Aorta (tissue), 5 donors: ENCODE data around the gene FCGBP. TPM values are rescaled to one million over a fixed set of nuclear protein-coding genes. Genes with fewer than 3 reads are reported as not detected.

Source experiments
- ATAC-seq: fragments of 200-7000 bp; cut with Tn5 transposase; one replicate; pipeline ENCODE4 v1.9.1; 2022; ENCODE audit warnings: moderate library complexity; ENCODE audit not compliant: low FRiP score
- DNase-seq, 2 donors: peaks; one replicate each; pipeline ENCODE4 v3.0.0-alpha.2; 2020
- H3K27ac ChIP-seq, 2 donors: one replicate each; pipeline ENCODE4 v1.5.1; 2013; ENCODE audit warnings: low read length in 2 of 2, mild to moderate bottlenecking in 2 of 2, moderate library complexity in 2 of 2, control low read depth in 1 of 2, inconsistent platforms in 1 of 2, low read depth in 1 of 2
- H3K27me3 ChIP-seq, 2 donors: one replicate each; pipeline ENCODE4 v1.6.1; 2013; ENCODE audit warnings: control low read depth in 1 of 2, low read length in 1 of 2, mild to moderate bottlenecking in 1 of 2, moderate library complexity in 1 of 2; ENCODE audit not compliant: insufficient read depth in 2 of 2, control insufficient read depth in 1 of 2
- H3K36me3 ChIP-seq, 2 donors: one replicate each; pipeline ENCODE4 v1.6.1; 2013; ENCODE audit warnings: control low read depth in 1 of 2, low read length in 1 of 2, mild to moderate bottlenecking in 1 of 2; ENCODE audit not compliant: insufficient read depth in 2 of 2, control insufficient read depth in 1 of 2
- H3K4me1 ChIP-seq, 2 donors: one replicate each; pipeline ENCODE4 v1.6.1; 2013; ENCODE audit warnings: low read length in 2 of 2, control low read depth in 1 of 2, mild to moderate bottlenecking in 1 of 2, moderate library complexity in 1 of 2; ENCODE audit not compliant: insufficient read depth in 2 of 2, control insufficient read depth in 1 of 2
- H3K4me3 ChIP-seq, 2 donors: one replicate each; pipeline ENCODE4 v1.5.1; 2013; ENCODE audit warnings: low read length in 2 of 2, control low read depth in 1 of 2, mild to moderate bottlenecking in 1 of 2
- H3K9me3 ChIP-seq: one replicate; pipeline ENCODE4 v1.6.1; 2013; ENCODE audit warnings: mild to moderate bottlenecking, low read length; ENCODE audit not compliant: control insufficient read depth
- WGBS, 2 donors: extraction: QIAGEN DNeasy Blood & Tissue Kit; methylation state at CpG; one replicate each; pipeline ENCODE4 v1.1.7; 2013; 5-methylcytosine and 5-hydroxymethylcytosine counted together
- intact Hi-C, 2 donors: fragments of 100-400 bp; cut with DNase I; formaldehyde crosslinking; loops; one replicate each; pipeline versions ENCODE4 v1.14.2 to v1.15.0; 2022
- polyA plus RNA-seq, 2 donors: library from polyadenylated mRNA; stranded (reverse); fragments of 200-250 nt; gene quantifications; one replicate each; pipeline ENCODE4 v1.2.3, GENCODE V29; 2013
- total RNA-seq, 2 donors: library from RNA; stranded (reverse); fragmentation: NEBNext Ultra II Directional; extraction: Animal tissue kit (Norgen Biotek cat#: 25700); gene quantifications; one replicate each; pipeline ENCODE4 v1.2.1, GENCODE V29; 2021
- donor health status: healthy with polysubstance abuse.
- donor health status: Bipolar disorder and iron deficiency.
- donor health status: DM: no; HTN: no; CAD: no.
- donor health status: DM: no; HTN: no; CAD: no.
- donor health status: DM: yes; HTN: yes; CAD: no.

The FCGBP gene
- total and polyA plus RNA-seq, 4 donors, result 1.4 to 790 (median 43.8) TPM

DNA sequence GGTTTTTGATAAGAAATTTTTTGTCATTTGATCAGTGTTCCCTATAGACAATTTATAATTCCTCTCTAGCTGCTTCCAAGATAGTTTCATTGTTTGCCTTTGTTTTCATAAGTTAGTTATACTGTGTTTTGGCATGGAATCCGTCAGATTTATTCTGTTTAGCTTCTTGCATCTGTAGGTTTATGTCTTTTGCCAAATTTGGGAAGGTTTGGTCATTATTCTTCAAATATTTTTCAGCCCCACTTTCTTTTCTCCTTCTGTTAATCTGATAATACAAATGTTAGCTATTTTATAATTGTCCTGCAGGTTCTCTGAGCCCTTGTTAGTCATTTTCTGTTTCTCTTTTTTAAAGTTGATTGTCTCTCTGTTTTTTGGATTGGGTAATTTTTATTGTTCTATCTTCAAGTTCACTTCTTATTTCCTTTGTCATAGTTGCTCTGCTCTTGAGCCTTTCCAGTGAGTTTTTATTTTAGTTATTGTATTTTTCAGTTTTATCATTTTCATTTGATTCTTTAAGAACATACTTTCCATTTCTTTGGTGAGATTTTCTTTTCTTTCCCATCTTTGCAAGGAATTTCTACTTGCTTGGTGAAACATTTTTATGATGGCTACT, 5.9 kb upstream of the FCGBP start:
- no peaks in the 10 kb centered on the region for H3K9me3 ChIP-seq
- DNase-seq (no peak), ATAC-seq (no peak)
- 29 to 50% methylated on average over 1 of the region's 1 CpG for WGBS, 2 donors
- intact Hi-C loops, result no loop called here
- no peak overlapping the region for H3K4me3 ChIP-seq
- H3K4me1 ChIP-seq, result no peaks in the 10 kb centered on the region
- H3K27ac ChIP-seq, result no peak overlapping the region
- no peaks in the 10 kb centered on the region for H3K27me3 ChIP-seq
- H3K36me3 ChIP-seq, result no peaks in the 10 kb centered on the region

- no peak for ATAC-seq
- no peaks in the 10 kb centered on the region for H3K9me3 ChIP-seq
- no peaks in the 10 kb centered on the region for H3K27me3 ChIP-seq
- H3K36me3 ChIP-seq, result no peaks in the 10 kb centered on the region
- H3K27ac ChIP-seq, result no peak overlapping the region
- 78% methylated on average over 6 of the region's 6 CpGs for WGBS, 2 donors
- no peaks in the 10 kb centered on the region for H3K4me1 ChIP-seq
- H3K4me3 ChIP-seq, result no peak overlapping the region
- no peak for DNase-seq
- intact Hi-C loops, result no loop called here
Measured at GRCh38 chr19:39939556-39939955, 5.1 kb upstream of the FCGBP start.

DNA sequence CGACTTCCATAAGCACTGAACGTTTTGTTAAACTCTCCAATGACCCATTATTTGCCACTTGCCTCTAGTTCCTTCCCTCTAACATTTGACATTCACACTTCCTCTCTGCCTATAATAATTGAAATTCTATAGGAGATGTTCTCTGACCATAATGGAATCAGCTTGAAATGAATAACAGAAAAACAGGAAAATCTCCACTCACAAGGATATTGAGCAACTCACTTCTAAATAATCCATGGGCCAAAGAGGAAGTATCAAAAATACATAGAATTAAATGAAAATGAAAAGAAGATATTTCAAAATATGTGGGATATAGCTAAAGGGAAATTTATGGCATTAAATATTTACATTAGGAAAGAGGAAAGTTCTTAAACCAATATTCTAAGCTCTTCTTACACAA, 3.4 kb upstream of the FCGBP start:
- Histone ChIP-seq H3K4me1 (no peaks in the 10 kb centered on the region), H3K9me3 (no peaks in the 10 kb centered on the region), H3K27ac (no peak overlapping the region), H3K4me3 (no peak overlapping the region), H3K27me3 (no peaks in the 10 kb centered on the region), H3K36me3 (no peaks in the 10 kb centered on the region)
- 14 to 21% methylated on average over 2 of the region's 2 CpGs for WGBS, 2 donors
- intact Hi-C loops, result no loop called here
- DNase-seq (no peak), ATAC-seq (no peak)

DNA sequence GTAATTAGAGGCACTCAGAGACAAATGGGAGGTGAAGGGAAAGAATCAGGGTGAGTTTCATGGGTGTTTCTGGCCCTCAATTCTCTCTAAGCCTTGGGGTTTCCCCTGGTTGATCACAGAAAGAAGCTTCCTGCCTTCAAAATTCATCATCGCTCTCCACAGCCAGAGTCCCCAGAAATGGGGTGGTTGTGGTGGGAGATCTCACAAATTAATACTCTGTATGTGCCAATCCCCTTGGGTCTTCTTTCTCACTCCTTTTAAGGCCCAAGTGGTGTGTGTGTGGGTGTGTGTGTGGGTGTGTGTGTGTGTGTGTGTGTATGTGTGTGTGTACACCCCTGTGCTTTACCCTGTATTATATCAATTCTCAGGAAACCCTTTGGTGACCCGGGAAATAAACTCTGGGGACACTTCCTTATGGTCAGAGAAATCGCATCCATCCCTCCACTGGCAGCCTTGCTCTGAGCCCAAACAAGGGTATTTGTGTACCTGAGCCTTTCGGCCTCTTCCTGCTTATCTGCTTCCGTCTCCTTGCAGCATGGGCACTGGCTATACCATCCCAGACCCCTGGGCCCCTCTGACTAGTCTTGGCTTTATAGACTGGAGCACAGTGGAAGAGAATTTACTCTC, 2.8 kb upstream of the FCGBP start:
- Histone ChIP-seq H3K4me1 (no peaks in the 10 kb centered on the region), H3K36me3 (no peaks in the 10 kb centered on the region), H3K27me3 (no peaks in the 10 kb centered on the region), H3K4me3 (no peak overlapping the region), H3K9me3 (no peaks in the 10 kb centered on the region), H3K27ac (no peak overlapping the region)
- ATAC-seq, result no peak
- DNase-seq, result no peak
- WGBS, 2 donors, result 69 to 82% methylated on average over 5 of the region's 5 CpGs
- intact Hi-C loops, result no loop called here

DNA sequence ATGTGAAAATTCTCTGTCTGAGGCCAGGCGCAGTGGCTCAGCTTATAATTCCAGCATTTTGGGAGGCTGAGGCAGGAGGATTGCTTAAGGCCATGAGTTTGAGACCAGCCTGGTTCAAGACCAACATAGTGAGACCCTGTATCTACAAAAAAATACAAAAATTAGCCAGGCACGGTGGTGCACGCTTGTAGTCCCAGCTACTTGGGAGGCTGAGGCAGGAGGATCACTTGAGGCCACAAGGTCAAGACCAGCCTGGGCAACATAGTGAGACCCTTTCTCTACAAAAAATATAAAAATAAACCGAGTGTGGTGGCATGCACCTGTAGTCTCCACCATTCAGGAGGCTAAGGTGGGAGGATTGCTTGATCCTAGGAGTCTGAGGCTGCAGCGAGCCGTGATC, 2.2 kb upstream of the FCGBP start:
- DNase-seq (no peak), ATAC-seq (no peak)
- no peaks in the 10 kb centered on the region for H3K36me3 ChIP-seq
- no peak overlapping the region for H3K27ac ChIP-seq
- H3K9me3 ChIP-seq, result no peaks in the 10 kb centered on the region
- H3K27me3 ChIP-seq, result no peaks in the 10 kb centered on the region
- intact Hi-C loops, result no loop called here
- H3K4me3 ChIP-seq, result no peak overlapping the region
- 84 to 86% methylated on average over 6 of the region's 6 CpGs for WGBS, 2 donors
- H3K4me1 ChIP-seq, result no peaks in the 10 kb centered on the region

DNA sequence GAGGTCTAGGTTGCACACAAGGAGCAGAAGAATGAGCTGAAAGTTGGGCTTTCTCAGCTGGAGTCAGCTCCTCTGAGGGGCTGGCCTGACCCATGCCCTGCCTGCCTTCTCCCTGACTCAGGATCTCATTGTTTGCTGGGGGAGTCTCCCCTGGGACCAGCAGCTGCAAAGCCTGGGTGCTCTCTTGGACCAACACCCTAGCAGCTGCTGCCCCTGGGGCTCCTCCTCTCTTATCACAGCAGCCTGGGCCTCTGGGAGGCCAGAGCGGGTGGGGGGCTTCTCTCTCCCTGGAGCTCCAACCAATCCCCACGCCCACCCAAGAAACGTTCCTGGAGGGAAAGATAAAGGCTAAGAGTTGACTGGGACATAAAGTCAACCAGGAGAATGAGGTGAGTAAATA, 1.6 kb upstream of the FCGBP start:
- H3K4me3 ChIP-seq, result no peak overlapping the region
- H3K27me3 ChIP-seq, result no peaks in the 10 kb centered on the region
- H3K4me1 ChIP-seq, result no peaks in the 10 kb centered on the region
- ATAC-seq, result no peak
- H3K27ac ChIP-seq, result no peak overlapping the region
- intact Hi-C loops, result no loop called here
- no peaks in the 10 kb centered on the region for H3K9me3 ChIP-seq
- 28% methylated on average over 3 of the region's 3 CpGs for WGBS, 2 donors
- H3K36me3 ChIP-seq, result no peaks in the 10 kb centered on the region
- DNase-seq, result no peak

DNA sequence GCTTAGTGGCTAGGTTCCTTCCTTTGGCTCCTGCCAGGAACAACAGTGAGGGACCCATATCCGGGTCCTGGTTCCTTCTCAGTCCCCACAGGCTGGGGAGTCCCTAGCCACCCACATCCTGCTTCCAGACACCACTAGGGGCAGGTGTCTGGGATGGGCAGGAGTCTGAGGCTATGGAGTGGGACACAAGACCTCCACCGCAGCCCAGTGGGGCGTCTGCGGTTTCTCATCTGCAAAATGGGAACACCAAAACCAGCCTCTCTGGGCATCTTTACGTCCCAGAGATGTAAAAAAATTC, 879 bp upstream of the FCGBP start:
- no peak for DNase-seq
- no peaks in the 10 kb centered on the region for H3K27me3 ChIP-seq
- no peaks in the 10 kb centered on the region for H3K36me3 ChIP-seq
- intact Hi-C loops, result no loop called here
- no peak overlapping the region for H3K27ac ChIP-seq
- no peaks in the 10 kb centered on the region for H3K9me3 ChIP-seq
- H3K4me1 ChIP-seq, result no peaks in the 10 kb centered on the region
- 80 to 81% methylated on average over 5 of the region's 5 CpGs for WGBS, 2 donors
- no peak overlapping the region for H3K4me3 ChIP-seq
- ATAC-seq, result no peak

- intact Hi-C loops, result no loop called here
- whole genome bisulfite sequencing, 2 donors, result 81 to 88% methylated on average over 3 of the region's 3 CpGs
- no peak overlapping the region for H3K27ac ChIP-seq
- H3K36me3 ChIP-seq, result no peaks in the 10 kb centered on the region
- ATAC-seq (no peak), DNase-seq (no peak)
- H3K27me3 ChIP-seq, result no peaks in the 10 kb centered on the region
- H3K4me3 ChIP-seq, result no peak overlapping the region
- no peaks in the 10 kb centered on the region for H3K4me1 ChIP-seq
- no peaks in the 10 kb centered on the region for H3K9me3 ChIP-seq
Measured at GRCh38 chr19:39929750-39930149, 4.7 kb downstream of the FCGBP start.

GRCh38 chr19:39928357-39928725, 6.1 kb downstream of the FCGBP start:
- ATAC-seq (no peak), DNase-seq (no peak)
- Histone ChIP-seq H3K36me3 (no peaks in the 10 kb centered on the region), H3K27ac (no peak overlapping the region), H3K9me3 (no peaks in the 10 kb centered on the region), H3K4me1 (no peaks in the 10 kb centered on the region), H3K4me3 (no peak overlapping the region), H3K27me3 (no peaks in the 10 kb centered on the region)
- 78 to 81% methylated on average over 3 of the region's 3 CpGs for WGBS, 2 donors
- intact Hi-C loops, result no loop called here
